GM12878 (cell line): Measurements from ENCODE around the gene FEV. TPM values are rescaled to one million over a fixed set of nuclear protein-coding genes. Genes with fewer than 3 reads are reported as not detected.

ENCODE experiments used
- ATAC-seq: fragments of 200-7000 bp; cut with Tn5 transposase; 3 replicates; pipeline ENCODE4 v1.9.1; 2020; ENCODE audit warnings: mild to moderate bottlenecking, moderate library complexity
- BruUV-seq: library from RNA; stranded (reverse); fragments of 400-500 nt; replicated peaks from 2 replicates; lab custom pipeline; 2021; lab: Mats Ljungman, UMichigan
- CTCF ChIA-PET: fragments of 300-600 bp; sonication (Branson Sonifier 250); formaldehyde crosslinking; extraction: SDS; loops from one replicate; lab custom pipeline; 2021; ENCODE audit warnings: inconsistent platforms; lab: Yijun Ruan, JAX
- POLR2A ChIA-PET: fragments of 350-600 bp; formaldehyde crosslinking; extraction: SDS; loops from one replicate; lab custom pipeline; 2021; ENCODE audit warnings: inconsistent platforms; lab: Charles Lee
- RAD21 ChIA-PET: fragments of 300-600 bp; sonication (Branson Sonifier 250); formaldehyde crosslinking; loops from one replicate; lab custom pipeline; 2023; ENCODE audit warnings: antibody characterized with exemption; ENCODE audit not compliant: unreplicated experiment; lab: Charles Lee
- SMC1A ChIA-PET: fragments of 300-600 bp; sonication (Branson Sonifier 250); formaldehyde crosslinking; loops from one replicate; lab custom pipeline; 2023; ENCODE audit not compliant: unreplicated experiment, uncharacterized antibody; lab: Charles Lee
- DNase-seq: peaks from one replicate; pipeline ENCODE4 v3.0.0-alpha.2; 2011; ENCODE audit warnings: low read depth, low spot score
- FAIRE-seq: peaks from 3 replicates; lab custom pipeline; 2011; peaks lifted over from hg19 to GRCh38; lab: Jason Lieb, UNC
- H2AFZ ChIP-seq: 2 replicates; pipeline ENCODE4 v1.6.0; 2011; ENCODE audit warnings: low read depth, low read length, control low read depth; ENCODE audit not compliant: control insufficient read depth
- H3K27ac ChIP-seq: 2 replicates; pipeline ENCODE4 v1.5.1; 2011; ENCODE audit warnings: control low read depth; ENCODE audit not compliant: control insufficient read depth, insufficient read depth
- H3K27me3 ChIP-seq, 2 experiments: replicated peaks in 1 of 2; 2 replicates each; pipeline versions ENCODE4 v1.6.0 to v1.6.1; 2011; ENCODE audit warnings: low read length in 1 of 2; ENCODE audit not compliant: control insufficient read depth in 2 of 2, insufficient read depth in 2 of 2
- H3K36me3 ChIP-seq, 2 experiments: 2 replicates each; pipeline ENCODE4 v1.5.1; 2011; ENCODE audit warnings: low read length in 1 of 2; ENCODE audit not compliant: control insufficient read depth in 2 of 2, insufficient read depth in 2 of 2
- H3K4me1 ChIP-seq: 2 replicates; pipeline ENCODE4 v1.6.1; 2011; ENCODE audit warnings: mild to moderate bottlenecking, low read length, moderate library complexity, mixed read lengths; ENCODE audit not compliant: control insufficient read depth, insufficient read depth
- H3K4me2 ChIP-seq: 2 replicates; pipeline ENCODE4 v1.6.0; 2011; ENCODE audit warnings: control low read depth; ENCODE audit not compliant: control insufficient read depth, insufficient read depth
- H3K4me3 ChIP-seq: fragments of 200-600 bp; sonication (generic); 2 replicates; pipeline ENCODE4 v1.5.1; 2016
- H3K79me2 ChIP-seq: 2 replicates; pipeline ENCODE4 v1.6.0; 2011; ENCODE audit warnings: low read length; ENCODE audit not compliant: control insufficient read depth, insufficient read depth
- H3K9ac ChIP-seq: 2 replicates; pipeline ENCODE4 v1.8.0; 2011; ENCODE audit warnings: low read length, control low read depth, mixed read lengths; ENCODE audit not compliant: control insufficient read depth, insufficient read depth
- H3K9me3 ChIP-seq: replicated peaks from 3 replicates; pipeline ENCODE4 v1.5.1; 2011; ENCODE audit warnings: mild to moderate bottlenecking, low read length; ENCODE audit not compliant: control insufficient read depth, insufficient read depth
- H4K20me1 ChIP-seq: 2 replicates; pipeline ENCODE4 v1.6.0; 2011; ENCODE audit not compliant: control insufficient read depth, insufficient read depth
- HCFC1 ChIP-seq: fragments of 150-350 bp; IDR thresholded peaks from 2 replicates; pipeline ENCODE4 v1.6.1; 2014; ENCODE audit warnings: low read length
- PAX8 ChIP-seq: fragments of 450-650 bp; IDR thresholded peaks from 2 replicates; pipeline ENCODE4 v1.6.1; 2017; ENCODE audit warnings: mild to moderate bottlenecking, moderate library complexity
- TBL1XR1 ChIP-seq: IDR thresholded peaks from 2 replicates; pipeline ENCODE4 v1.6.1; 2012; ENCODE audit warnings: low read depth, low read length, improper control_type of control experiment
- ZNF24 ChIP-seq: fragments of 450-650 bp; IDR thresholded peaks from 2 replicates; pipeline ENCODE4 v1.6.1; 2017; ENCODE audit warnings: antibody characterized with exemption, mild to moderate bottlenecking
- ZNF592 ChIP-seq: fragments of 450-650 bp; IDR thresholded peaks from 2 replicates; pipeline ENCODE4 v1.6.1; 2017; ENCODE audit warnings: mild to moderate bottlenecking, moderate library complexity
- WGBS: methylation state at CpG from one replicate; pipeline ENCODE4 v1.1.6; 2016; ENCODE audit warnings: low lambda C conversion rate; ENCODE audit not compliant: insufficient replicate concordance, insufficient coverage; ENCODE audit errors: missing lambda C conversion rate; 5-methylcytosine and 5-hydroxymethylcytosine counted together
- in situ Hi-C: fragments of 300-500 bp; cut with MboI; formaldehyde crosslinking; loops from 9 replicates; pipeline ENCODE4 v1.14.3; 2018; ENCODE audit warnings: mixed read lengths
- intact Hi-C: fragments of 100-400 bp; cut with micrococcal nuclease; formaldehyde crosslinking; loops from one replicate; pipeline ENCODE4 v1.14.2; 2022; ENCODE audit not compliant: unreplicated experiment
- polyA plus RNA-seq, 11 experiments: library from polyadenylated mRNA; depleted of rRNA in 4 of 11; unstranded in 6 of 11; stranded (reverse) in 5 of 11; fragments of >200 nt; fragmentation: Nextera tagmentation in 4 of 11; fragmentation: Illumina TruSeq in 1 of 11; extraction: Ambion mirVana in 4 of 11; extraction: Trizol in 1 of 11; gene quantifications; 1 replicate in 1 of 11; 2 replicates in 10 of 11; pipeline versions ENCODE4 v1.2.1 to v1.2.3, GENCODE V29; 2011 to 2016; ENCODE audit warnings: inconsistent platforms in 2 of 11, missing spikeins in 2 of 11, low read depth in 1 of 11
- total RNA-seq, 4 experiments: library from RNA; depleted of rRNA in 3 of 4; stranded (reverse); fragments of >200 nt in 3 of 4; fragmentation: Illumina TruSeq in 1 of 4; extraction: Trizol in 1 of 4; gene quantifications; 2 replicates each; pipeline versions ENCODE4 v1.2.1 to v1.2.3, GENCODE V29; 2013 to 2021
- TF ChIP-seq, protein P1 (sequence below): fragments of 450-650 bp; IDR thresholded peaks from 2 replicates; pipeline ENCODE4 v1.6.1; 2014; ENCODE audit warnings: mild to moderate bottlenecking
- TF ChIP-seq, protein P2 (sequence below): IDR thresholded peaks from 2 replicates; pipeline ENCODE4 v1.6.1; 2012; ENCODE audit warnings: low read depth, low read length, improper control_type of control experiment
- TF ChIP-seq, protein P3 (sequence below): IDR thresholded peaks from 2 replicates; pipeline ENCODE4 v1.6.1; 2011; ENCODE audit warnings: mild to moderate bottlenecking, low read depth, low read length, moderate library complexity; ENCODE audit not compliant: insufficient replicate concordance
- TF ChIP-seq, protein P4 (sequence below), 3 experiments: IDR thresholded peaks in 2 of 3; conservative IDR thresholded peaks in 1 of 3; 2 replicates each; pipeline ENCODE4 v1.5.1; 2011; ENCODE audit warnings: low read depth in 3 of 3, low read length in 3 of 3, mild to moderate bottlenecking in 3 of 3, control low read depth in 2 of 3, moderate library complexity in 2 of 3, inconsistent platforms in 1 of 3, mixed read lengths in 1 of 3; ENCODE audit not compliant: control insufficient read depth in 2 of 3, insufficient read depth in 1 of 3; ENCODE audit errors: extremely low read depth in 1 of 3
- TF ChIP-seq, protein P5 (sequence below): fragments of 450-650 bp; IDR thresholded peaks from 2 replicates; pipeline ENCODE4 v1.6.1; 2018; ENCODE audit warnings: borderline replicate concordance, mild to moderate bottlenecking; ENCODE audit not compliant: partially characterized antibody

The FEV gene
- total and polyA plus RNA-seq, 10 of the 15 experiments (the other 5 are each of a cell fraction or from before 2014, with no cell fraction given), result not detected

DNA sequence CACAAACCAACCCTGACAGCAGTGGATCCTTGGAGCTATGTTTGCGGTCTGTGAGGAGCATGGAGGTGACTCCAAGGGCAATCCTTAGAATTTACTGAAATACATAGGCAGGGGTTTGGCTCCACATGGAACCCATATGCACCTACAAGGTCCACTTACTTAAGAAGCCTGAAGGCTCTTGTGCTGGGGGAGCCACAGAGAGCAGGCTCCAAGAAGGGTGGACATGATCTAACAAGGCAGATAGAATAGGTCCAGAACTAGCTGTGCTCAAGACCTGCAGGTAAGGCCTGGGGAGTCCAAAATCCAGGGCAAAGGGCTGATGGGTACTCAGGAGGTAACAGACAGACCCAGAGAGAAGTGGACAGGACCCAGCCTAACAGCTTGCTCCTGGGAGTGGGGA, 26.7 kb downstream of the FEV start (continued):
- TF ChIP-seq, protein P1, sequence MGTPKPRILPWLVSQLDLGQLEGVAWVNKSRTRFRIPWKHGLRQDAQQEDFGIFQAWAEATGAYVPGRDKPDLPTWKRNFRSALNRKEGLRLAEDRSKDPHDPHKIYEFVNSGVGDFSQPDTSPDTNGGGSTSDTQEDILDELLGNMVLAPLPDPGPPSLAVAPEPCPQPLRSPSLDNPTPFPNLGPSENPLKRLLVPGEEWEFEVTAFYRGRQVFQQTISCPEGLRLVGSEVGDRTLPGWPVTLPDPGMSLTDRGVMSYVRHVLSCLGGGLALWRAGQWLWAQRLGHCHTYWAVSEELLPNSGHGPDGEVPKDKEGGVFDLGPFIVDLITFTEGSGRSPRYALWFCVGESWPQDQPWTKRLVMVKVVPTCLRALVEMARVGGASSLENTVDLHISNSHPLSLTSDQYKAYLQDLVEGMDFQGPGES, result no peak
- TF ChIP-seq, protein P2, sequence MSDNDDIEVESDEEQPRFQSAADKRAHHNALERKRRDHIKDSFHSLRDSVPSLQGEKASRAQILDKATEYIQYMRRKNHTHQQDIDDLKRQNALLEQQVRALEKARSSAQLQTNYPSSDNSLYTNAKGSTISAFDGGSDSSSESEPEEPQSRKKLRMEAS, result no peak

DNA sequence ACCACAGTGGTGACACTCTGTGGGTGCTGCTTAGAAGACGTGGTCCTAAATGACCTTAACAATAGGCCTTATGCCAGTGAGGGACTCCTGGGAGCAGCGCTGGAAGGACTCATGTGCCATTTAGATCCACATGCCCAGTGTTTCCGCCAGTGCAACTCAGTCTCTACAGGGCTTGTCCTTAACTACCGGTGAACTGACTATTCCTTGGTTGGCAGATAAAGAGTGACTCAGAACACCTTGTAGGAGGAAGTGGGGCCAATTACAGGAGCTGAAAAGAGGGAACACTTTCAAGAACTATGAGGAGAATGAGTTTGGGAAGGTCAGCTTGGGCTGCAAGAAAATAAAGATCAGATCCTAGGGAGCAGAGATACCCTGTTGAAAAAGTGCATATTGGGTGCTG, 27.3 kb downstream of the FEV start:
- WGBS, result 38% methylated on average over 4 of the region's 4 CpGs
- Histone ChIP-seq H3K27ac (no peak overlapping the region), H3K9me3 (no peaks in the 10 kb centered on the region), H3K4me1 (no peaks in the 10 kb centered on the region), H3K4me2 (no peak overlapping the region), H3K79me2 (no peaks in the 10 kb centered on the region), H3K27me3 (peaks cover 12 to 13% of the 10 kb centered on the region in 2 experiments; a peak in 3 of 4 replicates), H4K20me1 (no peaks in the 10 kb centered on the region), H3K36me3 (no peaks in the 10 kb centered on the region), H2AFZ (no peak overlapping the region), H3K4me3 (no peak overlapping the region), H3K9ac (no peak overlapping the region)
- no peak for ATAC-seq
- RAD21 ChIA-PET, result no interaction called here
- SMC1A ChIA-PET, result interaction anchor here (0.6 kb wide), 1 partner anchor 18 kb away, joined by 3 read pairs; no protein-coding TSS in a partner anchor
- POLR2A ChIA-PET, result no interaction called here
- in situ Hi-C loops, result no loop called here
- FAIRE-seq, result no peak
- DNase-seq, result no peak
- BruUV-seq, result no TSS peak
- CTCF ChIA-PET, result interaction anchor here (0.9 to 2.4 kb wide), 3 partner anchors 60 to 102 kb away, joined by 3 to 11 read pairs (median 4); no protein-coding TSS in a partner anchor
- intact Hi-C loops, result no loop called here
- TF ChIP-seq, protein P2, result no peak
- TF ChIP-seq HCFC1 (no peak), TBL1XR1 (no peak), PAX8 (no peak), ZNF24 (no peak), ZNF592 (no peak)
- TF ChIP-seq, protein P3, sequence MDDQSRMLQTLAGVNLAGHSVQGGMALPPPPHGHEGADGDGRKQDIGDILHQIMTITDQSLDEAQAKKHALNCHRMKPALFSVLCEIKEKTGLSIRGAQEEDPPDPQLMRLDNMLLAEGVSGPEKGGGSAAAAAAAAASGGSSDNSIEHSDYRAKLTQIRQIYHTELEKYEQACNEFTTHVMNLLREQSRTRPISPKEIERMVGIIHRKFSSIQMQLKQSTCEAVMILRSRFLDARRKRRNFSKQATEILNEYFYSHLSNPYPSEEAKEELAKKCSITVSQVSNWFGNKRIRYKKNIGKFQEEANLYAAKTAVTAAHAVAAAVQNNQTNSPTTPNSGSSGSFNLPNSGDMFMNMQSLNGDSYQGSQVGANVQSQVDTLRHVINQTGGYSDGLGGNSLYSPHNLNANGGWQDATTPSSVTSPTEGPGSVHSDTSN, result no peak
- TF ChIP-seq, protein P4, sequence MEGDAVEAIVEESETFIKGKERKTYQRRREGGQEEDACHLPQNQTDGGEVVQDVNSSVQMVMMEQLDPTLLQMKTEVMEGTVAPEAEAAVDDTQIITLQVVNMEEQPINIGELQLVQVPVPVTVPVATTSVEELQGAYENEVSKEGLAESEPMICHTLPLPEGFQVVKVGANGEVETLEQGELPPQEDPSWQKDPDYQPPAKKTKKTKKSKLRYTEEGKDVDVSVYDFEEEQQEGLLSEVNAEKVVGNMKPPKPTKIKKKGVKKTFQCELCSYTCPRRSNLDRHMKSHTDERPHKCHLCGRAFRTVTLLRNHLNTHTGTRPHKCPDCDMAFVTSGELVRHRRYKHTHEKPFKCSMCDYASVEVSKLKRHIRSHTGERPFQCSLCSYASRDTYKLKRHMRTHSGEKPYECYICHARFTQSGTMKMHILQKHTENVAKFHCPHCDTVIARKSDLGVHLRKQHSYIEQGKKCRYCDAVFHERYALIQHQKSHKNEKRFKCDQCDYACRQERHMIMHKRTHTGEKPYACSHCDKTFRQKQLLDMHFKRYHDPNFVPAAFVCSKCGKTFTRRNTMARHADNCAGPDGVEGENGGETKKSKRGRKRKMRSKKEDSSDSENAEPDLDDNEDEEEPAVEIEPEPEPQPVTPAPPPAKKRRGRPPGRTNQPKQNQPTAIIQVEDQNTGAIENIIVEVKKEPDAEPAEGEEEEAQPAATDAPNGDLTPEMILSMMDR (IDR thresholded peaks at IDR 0.05 in 2 of 3, conservative IDR thresholded peaks at IDR 0.05 in 1 of 3; ENCODE audit: control insufficient read depth in 2 of 3, extremely low read depth in 1 of 3, insufficient read depth in 1 of 3, low read depth in 3 of 3, low read length in 3 of 3), result no peak
- TF ChIP-seq, protein P5, sequence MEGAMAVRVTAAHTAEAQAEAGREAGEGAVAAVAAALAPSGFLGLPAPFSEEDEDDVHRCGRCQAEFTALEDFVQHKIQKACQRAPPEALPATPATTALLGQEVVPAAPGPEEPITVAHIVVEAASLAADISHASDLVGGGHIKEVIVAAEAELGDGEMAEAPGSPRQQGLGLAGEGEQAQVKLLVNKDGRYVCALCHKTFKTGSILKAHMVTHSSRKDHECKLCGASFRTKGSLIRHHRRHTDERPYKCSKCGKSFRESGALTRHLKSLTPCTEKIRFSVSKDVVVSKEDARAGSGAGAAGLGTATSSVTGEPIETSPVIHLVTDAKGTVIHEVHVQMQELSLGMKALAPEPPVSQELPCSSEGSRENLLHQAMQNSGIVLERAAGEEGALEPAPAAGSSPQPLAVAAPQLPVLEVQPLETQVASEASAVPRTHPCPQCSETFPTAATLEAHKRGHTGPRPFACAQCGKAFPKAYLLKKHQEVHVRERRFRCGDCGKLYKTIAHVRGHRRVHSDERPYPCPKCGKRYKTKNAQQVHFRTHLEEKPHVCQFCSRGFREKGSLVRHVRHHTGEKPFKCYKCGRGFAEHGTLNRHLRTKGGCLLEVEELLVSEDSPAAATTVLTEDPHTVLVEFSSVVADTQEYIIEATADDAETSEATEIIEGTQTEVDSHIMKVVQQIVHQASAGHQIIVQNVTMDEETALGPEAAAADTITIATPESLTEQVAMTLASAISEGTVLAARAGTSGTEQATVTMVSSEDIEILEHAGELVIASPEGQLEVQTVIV, result no peak
